Ovary (tissue), 9 donors: ENCODE measurements around the gene METTL3. TPM values are rescaled to one million over a fixed set of nuclear protein-coding genes. Genes with fewer than 3 reads are reported as not detected.

Experiments used
- DNase-seq, 5 donors: peaks; one replicate each; pipeline ENCODE4 v3.0.0-alpha.2; 2019 to 2020
- H3K27ac ChIP-seq, 2 donors: fragments of 200-600 bp; one replicate each; pipeline versions ENCODE4 v1.5.1 to v1.8.0; 2019 to 2022
- H3K27me3 ChIP-seq: fragments of 200-600 bp; one replicate; pipeline ENCODE4 v1.8.0; 2022
- H3K36me3 ChIP-seq: fragments of 200-600 bp; sonication (generic); one replicate; pipeline ENCODE4 v1.5.1; 2019
- H3K4me1 ChIP-seq: one replicate; pipeline ENCODE4 v1.8.1; 2013; ENCODE audit warnings: mild to moderate bottlenecking, moderate library complexity; ENCODE audit not compliant: insufficient read depth
- H3K4me3 ChIP-seq: fragments of 200-600 bp; sonication (generic); one replicate; pipeline ENCODE4 v1.5.1; 2017
- H3K9me3 ChIP-seq, 2 donors: fragments of 200-600 bp in 1 of 2; sonication (generic) in 1 of 2; one replicate each; pipeline versions ENCODE4 v1.5.1 to v1.8.1; 2013 to 2019; ENCODE audit warnings: mild to moderate bottlenecking in 1 of 2, moderate library complexity in 1 of 2
- EP300 ChIP-seq: sonication (generic); formaldehyde crosslinking; IDR thresholded peaks from one replicate; pipeline ENCODE4 v1.6.1; 2017; ENCODE audit warnings: antibody characterized with exemption
- POLR2A ChIP-seq: fragments of 450-650 bp; IDR thresholded peaks from one replicate; pipeline ENCODE4 v1.6.1; 2017; ENCODE audit warnings: antibody characterized with exemption, mild to moderate bottlenecking, moderate library complexity
- WGBS, 3 donors: extraction: QIAGEN DNeasy Blood & Tissue Kit in 1 of 3; methylation state at CpG; one replicate each; pipeline versions ENCODE4 v1.1.5 to v1.1.7; 2013 to 2017; 5-methylcytosine and 5-hydroxymethylcytosine counted together
- intact Hi-C, 4 donors: fragments of 100-400 bp; cut with DNase I; formaldehyde crosslinking; loops; one replicate each; pipeline versions ENCODE4 v1.11.0 to v1.15.1; 2022 to 2023
- polyA plus RNA-seq, 2 donors: library from polyadenylated mRNA; stranded (reverse); fragments of 200-250 nt in 1 of 2; fragments of 350-450 nt in 1 of 2; fragmentation: Illumina TruSeq in 1 of 2; extraction: RNeasy Lipid Tissue Mini Kit (QIAGEN cat#74804) in 1 of 2; gene quantifications; one replicate each; pipeline ENCODE4 v1.2.3, GENCODE V29; 2013 to 2014
- total RNA-seq, 7 donors: library from RNA; depleted of rRNA in 2 of 7; stranded (reverse); fragments of >200 nt in 2 of 7; fragmentation: NEBNext Ultra II Directional in 3 of 7; extraction: Animal tissue kit (Norgen Biotek cat#: 25700) in 3 of 7; gene quantifications; one replicate each; pipeline versions ENCODE4 v1.1.0 to v1.2.4, GENCODE V29; 2016 to 2023
- TF ChIP-seq, protein P1 (sequence below), 3 donors: fragments of 450-650 bp in 2 of 3; fragments of 200-600 bp in 1 of 3; IDR thresholded peaks; one replicate each; pipeline versions ENCODE4 v1.5.1 to v1.8.0; 2016 to 2022; ENCODE audit warnings: antibody characterized with exemption in 3 of 3, mild to moderate bottlenecking in 1 of 3
- donor health status: DM: no; HTN: no; CAD: no; lungs with moderate emphysema.
- donor health status: DM: no; HTN: no; CAD: no.
- donor health status: Bipolar disorder and iron deficiency.
- donor health status: DM: yes; HTN: yes; CAD: no.
- donor health status: DM: no; HTN: no; CAD: no.
- donor health status: DM: yes; HTN: yes; CAD: no.

The METTL3 gene
- total and polyA plus RNA-seq, 9 donors, result 36.3 to 61.5 (median 40.9) TPM

DNA sequence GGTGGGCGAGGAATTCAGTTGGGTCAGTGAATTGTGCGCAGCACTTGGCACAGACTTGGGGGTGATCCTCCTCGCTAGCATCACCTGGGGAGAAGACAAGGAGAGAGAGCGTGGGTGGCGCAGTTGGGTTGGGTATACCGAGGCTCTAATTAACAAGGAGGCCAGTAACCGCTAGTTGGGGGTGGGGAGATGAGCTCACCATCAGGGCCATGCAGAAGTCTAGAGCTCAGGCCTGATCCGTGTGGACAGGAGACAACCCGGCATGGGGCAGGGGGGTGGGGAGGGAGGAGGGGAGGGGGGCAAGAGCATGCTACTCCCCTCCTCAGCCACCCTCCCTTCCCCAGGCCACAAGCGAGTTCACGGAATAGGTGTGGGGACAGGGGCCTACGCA, 14.4 kb upstream of the METTL3 start:
- intact Hi-C loops, result no loop called here
- 9 to 13% (median 13%) methylated on average over 12 of the region's 12 CpGs for WGBS, 3 donors
- DNase-seq, result peak in 4 of 5 donors; percentile 31 to 59 (median 53)
- Histone ChIP-seq H3K27me3 (no peaks in the 10 kb centered on the region), H3K4me1 (peaks cover 4% of the 10 kb centered on the region), H3K4me3 (peak overlapping the region; percentile 58), H3K9me3 (no peaks in the 10 kb centered on the region), H3K36me3 (no peaks in the 10 kb centered on the region), H3K27ac (peak overlapping the region; percentile 53 to 71)
- no peak for TF ChIP-seq POLR2A
- TF ChIP-seq EP300, result no peak

DNA sequence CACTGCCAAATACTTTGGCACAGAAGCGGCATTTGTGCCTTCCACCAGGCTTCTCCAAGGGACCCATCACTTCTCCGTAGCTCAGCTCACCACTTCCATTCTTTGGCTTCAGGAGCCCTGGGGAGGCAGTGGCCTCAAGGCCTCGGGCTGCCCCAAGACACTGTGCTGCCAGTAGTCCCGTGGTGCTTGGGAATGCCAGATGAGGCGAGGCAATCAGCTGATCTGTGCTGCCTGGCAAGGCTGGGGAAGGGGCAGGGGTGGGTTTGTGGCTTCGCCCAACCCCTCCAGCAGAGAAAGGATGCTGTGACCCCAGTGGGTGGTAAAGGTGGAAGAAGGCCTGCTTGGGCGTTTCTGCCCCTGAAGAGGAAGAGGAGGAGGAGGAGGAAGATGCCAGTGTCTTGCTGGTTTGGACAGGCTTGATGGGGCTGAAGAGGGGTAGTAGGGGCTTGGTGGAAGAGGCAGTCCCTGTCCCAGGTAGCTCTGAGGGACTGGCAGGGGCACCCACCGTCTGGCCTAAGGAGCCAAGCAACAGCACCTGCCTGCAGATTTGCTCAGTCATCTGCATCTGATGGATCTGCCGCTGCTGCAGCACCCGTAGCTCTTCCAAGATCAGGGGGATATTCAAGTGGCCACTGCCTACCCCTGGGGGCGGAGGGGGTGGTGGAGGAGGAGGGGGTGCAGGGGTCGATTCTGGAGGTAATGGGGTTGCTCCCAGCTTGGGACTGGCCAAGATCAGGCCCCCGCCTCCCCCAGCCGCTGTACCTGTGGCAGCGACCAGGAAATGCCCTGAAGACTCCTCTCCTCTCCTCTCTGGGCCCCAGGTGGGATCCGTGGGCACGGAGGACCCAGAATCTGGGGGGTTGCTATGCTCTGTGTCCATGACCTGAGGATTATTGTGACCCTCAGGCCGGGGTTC, 13.7 kb upstream of the METTL3 start:
- no peaks in the 10 kb centered on the region for H3K27me3 ChIP-seq
- H3K27ac ChIP-seq, result peak overlapping the region in 1 of 2 donors; percentile 71
- intact Hi-C loops, result no loop called here
- peaks cover 4% of the 10 kb centered on the region for H3K4me1 ChIP-seq
- peak overlapping the region; percentile 58 for H3K4me3 ChIP-seq
- no peak for TF ChIP-seq EP300
- TF ChIP-seq POLR2A, result no peak
- TF ChIP-seq, protein P1, sequence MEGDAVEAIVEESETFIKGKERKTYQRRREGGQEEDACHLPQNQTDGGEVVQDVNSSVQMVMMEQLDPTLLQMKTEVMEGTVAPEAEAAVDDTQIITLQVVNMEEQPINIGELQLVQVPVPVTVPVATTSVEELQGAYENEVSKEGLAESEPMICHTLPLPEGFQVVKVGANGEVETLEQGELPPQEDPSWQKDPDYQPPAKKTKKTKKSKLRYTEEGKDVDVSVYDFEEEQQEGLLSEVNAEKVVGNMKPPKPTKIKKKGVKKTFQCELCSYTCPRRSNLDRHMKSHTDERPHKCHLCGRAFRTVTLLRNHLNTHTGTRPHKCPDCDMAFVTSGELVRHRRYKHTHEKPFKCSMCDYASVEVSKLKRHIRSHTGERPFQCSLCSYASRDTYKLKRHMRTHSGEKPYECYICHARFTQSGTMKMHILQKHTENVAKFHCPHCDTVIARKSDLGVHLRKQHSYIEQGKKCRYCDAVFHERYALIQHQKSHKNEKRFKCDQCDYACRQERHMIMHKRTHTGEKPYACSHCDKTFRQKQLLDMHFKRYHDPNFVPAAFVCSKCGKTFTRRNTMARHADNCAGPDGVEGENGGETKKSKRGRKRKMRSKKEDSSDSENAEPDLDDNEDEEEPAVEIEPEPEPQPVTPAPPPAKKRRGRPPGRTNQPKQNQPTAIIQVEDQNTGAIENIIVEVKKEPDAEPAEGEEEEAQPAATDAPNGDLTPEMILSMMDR (IDR thresholded peaks at IDR 0.05), result no peak
- H3K9me3 ChIP-seq, result no peaks in the 10 kb centered on the region
- peak in 1 of 5 donors; percentile 30 for DNase-seq
- WGBS, 3 donors, result 80 to 84% (median 82%) methylated on average over 18 of the region's 18 CpGs
- H3K36me3 ChIP-seq, result no peaks in the 10 kb centered on the region

DNA sequence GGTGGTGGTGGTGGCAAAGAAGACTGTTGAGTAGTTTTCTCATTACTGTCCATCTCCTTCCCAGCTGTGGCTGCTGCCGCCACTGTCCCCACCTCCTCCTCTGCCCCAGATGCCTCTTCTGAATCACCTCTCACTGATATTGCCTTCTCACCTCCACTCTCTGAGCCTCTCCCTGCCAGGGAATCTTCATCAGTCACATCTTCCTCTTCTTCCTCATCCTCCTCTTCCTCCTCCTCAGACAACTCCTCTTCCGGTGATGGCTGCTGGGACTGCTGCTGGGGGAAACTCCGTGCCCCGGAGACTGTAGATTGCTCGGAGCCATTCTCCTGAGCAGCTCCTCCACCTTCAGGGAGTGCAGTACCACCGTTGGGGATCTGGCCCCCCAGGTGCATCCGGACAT, 12.1 kb upstream of the METTL3 start:
- no peak overlapping the region for H3K4me3 ChIP-seq
- no peak for DNase-seq
- H3K9me3 ChIP-seq, result no peaks in the 10 kb centered on the region
- peaks cover 4% of the 10 kb centered on the region for H3K4me1 ChIP-seq
- H3K27me3 ChIP-seq, result no peaks in the 10 kb centered on the region
- intact Hi-C loops, result no loop called here
- no peak for TF ChIP-seq POLR2A
- no peak for TF ChIP-seq EP300
- TF ChIP-seq, protein P1 (IDR thresholded peaks at IDR 0.05), result no peak
- H3K27ac ChIP-seq, result no peak overlapping the region
- WGBS, 3 donors, result 80 to 87% (median 84%) methylated on average over 6 to 7 of the region's 7 CpGs
- H3K36me3 ChIP-seq, result no peaks in the 10 kb centered on the region

DNA sequence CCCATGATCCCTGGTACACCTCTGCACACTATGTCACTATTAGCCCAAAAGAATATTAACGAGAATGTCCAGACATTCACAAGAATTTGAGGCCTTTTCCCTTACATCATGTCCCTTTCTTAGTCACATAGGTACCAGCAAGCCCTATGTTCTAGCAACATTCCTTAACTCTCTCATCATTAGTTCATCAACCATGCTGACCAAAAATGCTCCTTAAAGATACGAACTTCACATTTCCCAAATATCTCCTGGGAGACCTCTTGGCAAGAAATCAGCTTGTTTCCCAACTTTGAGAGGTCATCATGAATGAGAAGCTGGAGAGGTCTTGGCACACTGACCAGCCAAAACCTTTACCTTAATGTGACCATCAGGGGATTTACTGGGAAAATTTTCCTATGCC, 10.4 kb upstream of the METTL3 start:
- TF ChIP-seq EP300, result no peak
- TF ChIP-seq, protein P1 (IDR thresholded peaks at IDR 0.05), result no peak
- no peak for TF ChIP-seq POLR2A
- no peak overlapping the region for H3K27ac ChIP-seq
- intact Hi-C loops, result no loop called here
- H3K9me3 ChIP-seq, result no peaks in the 10 kb centered on the region
- no peaks in the 10 kb centered on the region for H3K36me3 ChIP-seq
- H3K27me3 ChIP-seq, result no peaks in the 10 kb centered on the region
- H3K4me1 ChIP-seq, result peaks cover 4% of the 10 kb centered on the region
- 62 to 73% (median 70%) methylated on average over 2 of the region's 2 CpGs for WGBS, 3 donors
- no peak overlapping the region for H3K4me3 ChIP-seq
- no peak for DNase-seq

DNA sequence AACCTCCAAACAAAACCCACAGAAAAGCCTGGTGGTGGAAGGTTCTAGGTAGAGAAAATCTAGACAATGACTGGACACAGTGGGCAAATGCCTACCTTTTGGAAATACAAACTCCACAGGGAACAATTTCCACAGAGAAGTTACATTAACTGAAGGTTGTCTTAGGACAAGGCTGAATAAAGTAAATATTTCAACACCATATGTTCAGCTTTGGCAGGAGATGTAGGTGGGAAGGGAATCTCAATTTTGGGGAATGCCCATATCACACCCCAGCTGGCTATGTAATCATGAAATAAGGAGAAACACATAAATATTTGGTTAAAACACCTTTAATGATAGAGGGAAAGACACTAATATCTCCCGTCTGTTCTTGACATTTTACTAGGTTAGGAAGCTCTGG, 9.6 kb upstream of the METTL3 start:
- no peaks in the 10 kb centered on the region for H3K36me3 ChIP-seq
- TF ChIP-seq EP300, result no peak
- TF ChIP-seq POLR2A, result no peak
- TF ChIP-seq, protein P1 (IDR thresholded peaks at IDR 0.05), result no peak
- no peak overlapping the region for H3K4me3 ChIP-seq
- no peak overlapping the region for H3K27ac ChIP-seq
- WGBS, 3 donors, result 31 to 47% (median 35%) methylated on average over 1 of the region's 1 CpG
- H3K9me3 ChIP-seq, result no peaks in the 10 kb centered on the region
- H3K27me3 ChIP-seq, result no peaks in the 10 kb centered on the region
- DNase-seq, result no peak
- intact Hi-C loops, result no loop called here
- peaks cover 4% of the 10 kb centered on the region for H3K4me1 ChIP-seq
